ENCODE results near the gene PACS2.
"Not testable (repeated sequence)": the region's sequence is repeated elsewhere in the genome, so short reads cannot be mapped to it uniquely, and the experiment has no call there.

PACS2 gene

GRCh38 chr14:105315941-105316576 lies 1.5 kb downstream of the PACS2 start:
- peak; percentile 22 for DNase-seq (ENCODE audit: low read depth)

- no peak for DNase-seq (ENCODE audit: low read depth)
Observed at GRCh38 chr14:105316577-105316941, 2.0 kb downstream of the PACS2 start.

GRCh38 chr14:105316968-105317510 lies 2.5 kb downstream of the PACS2 start:
- no peak for DNase-seq (ENCODE audit: low read depth)

- peak; percentile 74 for DNase-seq (ENCODE audit: low read depth)
Observed at GRCh38 chr14:105317546-105317945, 3.0 kb downstream of the PACS2 start.

GRCh38 chr14:105322791-105323556 lies 8.4 kb downstream of the PACS2 start:
- peak; percentile 34 for DNase-seq (ENCODE audit: low read depth)

GRCh38 chr14:105323663-105324062 lies 9.1 kb downstream of the PACS2 start:
- no peak for DNase-seq (ENCODE audit: low read depth)

GRCh38 chr14:105324080-105324778 lies 9.7 kb downstream of the PACS2 start:
- no peak for DNase-seq (ENCODE audit: low read depth)

- DNase-seq (ENCODE audit: low read depth) = no peak
Observed at GRCh38 chr14:105324871-105325270, 10.3 kb downstream of the PACS2 start.

- no peak for DNase-seq (ENCODE audit: low read depth)
Observed at GRCh38 chr14:105325303-105325702, 10.8 kb downstream of the PACS2 start.

- no peak for DNase-seq (ENCODE audit: low read depth)
Observed at GRCh38 chr14:105325716-105326567, 11.4 kb downstream of the PACS2 start.

- DNase-seq (ENCODE audit: low read depth) = no peak
Observed at GRCh38 chr14:105326568-105326867, 12.0 kb downstream of the PACS2 start.

- DNase-seq (ENCODE audit: low read depth) = no peak
Observed at GRCh38 chr14:105326891-105327694, 12.5 kb downstream of the PACS2 start.

GRCh38 chr14:105327695-105328045 lies 13.1 kb downstream of the PACS2 start:
- DNase-seq (ENCODE audit: low read depth) = not testable (repeated sequence)

- no peak for DNase-seq (ENCODE audit: low read depth)
Observed at GRCh38 chr14:105328070-105328677, 13.6 kb downstream of the PACS2 start.

GRCh38 chr14:105328678-105329390 lies 14.3 kb downstream of the PACS2 start:
- no peak for DNase-seq (ENCODE audit: low read depth)

GRCh38 chr14:105329411-105330150 lies 15.0 kb downstream of the PACS2 start:
- DNase-seq (ENCODE audit: low read depth) = no peak

- DNase-seq (ENCODE audit: low read depth) = peak; percentile 72
Observed at GRCh38 chr14:105330491-105330895, 15.9 kb downstream of the PACS2 start.

- no peak for DNase-seq (ENCODE audit: low read depth)
Observed at GRCh38 chr14:105331575-105332349, 17.2 kb downstream of the PACS2 start.
